Brain pericyte (primary cell): ENCODE measurements around the gene SLC25A13.

ENCODE experiments used
- DNase-seq: peaks from one replicate; pipeline ENCODE4 v3.0.0-alpha.2; 2012; ENCODE audit warnings: low read depth, low spot score

Gene SLC25A13

DNA sequence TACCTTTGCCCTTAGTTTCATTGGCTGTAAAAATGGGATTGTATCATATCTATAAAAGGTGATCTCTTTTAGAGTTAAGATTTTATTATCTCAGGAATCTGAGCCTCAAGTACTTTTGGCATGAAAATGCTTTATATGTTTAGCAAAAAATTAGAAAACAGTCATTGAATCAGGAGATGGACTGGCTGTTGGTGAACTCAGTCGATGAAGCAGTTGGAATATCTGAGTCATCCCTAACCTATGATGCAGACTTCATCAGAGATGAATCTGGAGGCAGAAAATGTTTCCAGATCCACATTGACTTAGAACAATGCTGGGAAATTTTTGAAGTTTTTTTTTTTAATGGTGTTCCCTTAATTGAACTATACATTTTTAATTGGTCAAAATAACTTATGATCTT, 228.5 kb downstream of the SLC25A13 start:
- no peak for DNase-seq

DNA sequence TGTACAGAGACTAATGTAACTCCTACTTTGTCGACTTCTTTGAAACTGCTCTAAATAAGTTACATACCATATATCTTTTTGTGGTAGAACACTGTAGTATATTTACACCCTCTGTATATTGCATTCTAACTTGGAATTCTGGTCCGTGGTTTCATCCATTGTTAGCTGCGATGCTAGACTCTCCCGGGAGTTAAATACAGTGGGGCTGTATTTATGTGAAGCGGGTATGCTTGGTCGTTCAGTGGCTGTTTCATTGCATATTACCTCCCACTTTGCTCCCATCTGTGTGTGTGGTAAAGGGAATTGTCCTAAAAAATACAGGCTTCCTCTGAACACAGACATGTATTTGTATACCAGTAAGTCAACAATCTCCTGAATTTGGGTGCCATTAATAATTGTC, 231.1 kb downstream of the SLC25A13 start:
- no peak for DNase-seq

DNA sequence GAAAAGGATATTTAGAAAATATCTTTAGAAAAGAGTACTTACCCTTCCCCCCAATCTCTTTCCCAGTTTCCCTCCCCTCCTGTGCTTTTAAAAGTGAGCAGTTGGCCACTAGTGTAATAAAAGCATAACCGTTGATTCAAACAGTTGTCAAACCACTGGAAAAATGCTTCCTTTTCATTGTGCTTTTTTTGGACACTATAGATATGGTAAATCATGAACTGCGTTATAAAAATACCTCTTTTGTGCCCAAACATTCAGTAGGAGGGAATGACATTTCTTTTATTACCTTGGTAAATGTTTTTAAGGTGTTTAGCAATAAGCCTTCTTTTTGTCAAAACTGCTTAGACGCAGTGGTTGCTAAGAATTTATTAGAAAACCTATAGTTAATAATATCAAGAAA, 232.4 kb downstream of the SLC25A13 start:
- DNase-seq: no peak

DNA sequence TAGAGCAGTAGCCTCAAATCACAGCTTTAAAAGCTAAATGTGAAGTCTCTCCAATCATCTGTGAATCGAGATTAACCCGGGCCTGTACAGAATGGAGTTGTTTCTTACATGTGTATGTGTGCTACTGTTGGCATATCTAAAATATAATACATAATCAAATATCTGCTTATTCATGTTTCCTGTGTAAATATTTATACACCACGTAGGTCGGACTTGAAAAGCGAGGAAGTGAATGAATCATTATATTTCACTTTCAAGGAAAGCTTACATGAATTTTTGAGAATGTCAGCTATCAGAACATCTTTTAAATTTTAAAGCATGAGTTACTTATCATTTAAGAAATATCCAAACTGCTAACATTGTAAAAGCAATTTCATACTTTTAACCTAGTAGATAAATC, 233.3 kb downstream of the SLC25A13 start:
- no peak for DNase-seq

DNA sequence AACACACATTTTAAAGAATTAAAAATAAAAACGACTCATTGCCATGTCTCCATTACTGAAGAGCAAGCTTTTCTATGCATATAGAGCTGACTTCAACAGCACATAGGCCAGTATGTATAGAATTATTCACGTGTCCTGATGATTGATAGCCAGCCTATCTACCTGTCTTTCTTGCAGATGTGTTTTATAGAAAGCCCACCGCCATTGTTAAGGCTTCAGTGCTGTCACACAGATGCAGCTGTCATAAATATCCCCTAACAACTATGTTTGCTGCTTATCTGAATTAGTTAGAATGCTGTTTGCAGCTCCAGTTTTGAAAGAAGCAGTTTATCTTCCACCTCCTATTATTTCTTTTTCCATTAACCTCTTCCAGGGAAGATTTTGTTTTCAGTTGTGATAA, 235.9 kb downstream of the SLC25A13 start:
- DNase-seq: no peak

DNA sequence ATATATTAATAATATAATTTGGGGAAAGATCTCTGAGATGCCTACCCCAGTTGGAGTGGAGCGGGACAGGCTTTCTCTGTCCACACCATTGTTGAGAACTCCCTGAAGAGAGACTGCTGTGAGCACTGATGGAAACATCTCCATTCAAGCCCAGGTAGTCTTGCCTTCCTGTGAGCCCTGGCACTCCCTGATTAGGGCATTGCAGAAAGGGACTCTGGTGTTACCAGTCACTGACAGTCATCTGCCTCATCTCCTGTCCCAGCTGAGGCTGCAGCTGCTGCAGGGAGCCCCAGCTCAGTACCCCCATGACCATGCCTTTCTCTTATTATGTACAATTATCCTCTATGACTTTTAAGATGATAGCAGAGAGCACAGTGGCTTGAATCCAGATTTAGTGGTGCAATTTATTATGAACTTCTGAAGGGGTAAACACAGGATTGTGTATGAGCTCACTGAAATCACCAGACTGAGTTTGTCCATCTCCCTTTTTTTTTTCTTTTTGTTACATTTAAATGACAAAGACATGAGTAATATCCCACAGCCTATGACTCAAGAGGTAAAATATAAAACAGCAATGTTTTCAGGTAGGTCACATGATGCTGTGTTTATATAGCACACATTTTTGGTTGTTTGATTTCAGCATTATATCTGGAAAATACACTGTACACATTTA, 236.9 kb downstream of the SLC25A13 start:
- DNase-seq: no peak

DNA sequence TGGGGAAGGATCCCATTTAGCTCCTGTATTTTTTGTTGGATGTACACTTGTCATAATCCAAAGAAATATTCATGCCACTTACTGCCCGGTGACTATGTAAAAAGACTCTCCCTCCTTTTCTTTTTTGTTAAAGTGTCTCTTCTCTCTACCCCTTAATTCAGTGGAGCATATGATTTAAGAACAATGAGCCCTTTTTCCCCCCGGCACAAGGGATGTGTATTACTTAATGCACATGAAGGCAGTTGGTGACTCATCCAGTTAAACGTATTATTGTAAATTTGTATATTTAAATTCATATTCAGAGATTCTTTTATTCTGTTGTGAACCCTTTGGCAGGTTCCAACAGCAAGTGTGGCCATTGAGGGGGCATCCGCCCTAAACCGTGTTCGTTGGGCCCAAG, 241.9 kb downstream of the SLC25A13 start:
- no peak for DNase-seq

DNA sequence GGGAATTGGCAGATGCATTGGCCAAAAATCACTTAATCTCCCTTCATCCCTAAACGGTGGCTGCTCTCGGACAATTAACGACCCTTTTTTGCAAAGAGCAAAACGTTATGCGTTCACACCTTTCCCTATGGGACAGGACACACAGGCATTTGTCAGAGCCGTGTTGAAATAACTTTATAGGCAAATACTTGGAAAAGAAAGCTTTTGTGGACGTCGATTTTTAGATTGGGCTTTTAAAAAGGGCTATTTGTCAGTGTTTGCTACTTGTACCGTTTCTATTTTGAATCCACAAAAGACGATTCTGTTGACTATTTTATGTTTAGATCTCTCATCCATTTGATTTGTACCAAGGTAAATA, 245.6 kb downstream of the SLC25A13 start:
- no peak for DNase-seq

DNA sequence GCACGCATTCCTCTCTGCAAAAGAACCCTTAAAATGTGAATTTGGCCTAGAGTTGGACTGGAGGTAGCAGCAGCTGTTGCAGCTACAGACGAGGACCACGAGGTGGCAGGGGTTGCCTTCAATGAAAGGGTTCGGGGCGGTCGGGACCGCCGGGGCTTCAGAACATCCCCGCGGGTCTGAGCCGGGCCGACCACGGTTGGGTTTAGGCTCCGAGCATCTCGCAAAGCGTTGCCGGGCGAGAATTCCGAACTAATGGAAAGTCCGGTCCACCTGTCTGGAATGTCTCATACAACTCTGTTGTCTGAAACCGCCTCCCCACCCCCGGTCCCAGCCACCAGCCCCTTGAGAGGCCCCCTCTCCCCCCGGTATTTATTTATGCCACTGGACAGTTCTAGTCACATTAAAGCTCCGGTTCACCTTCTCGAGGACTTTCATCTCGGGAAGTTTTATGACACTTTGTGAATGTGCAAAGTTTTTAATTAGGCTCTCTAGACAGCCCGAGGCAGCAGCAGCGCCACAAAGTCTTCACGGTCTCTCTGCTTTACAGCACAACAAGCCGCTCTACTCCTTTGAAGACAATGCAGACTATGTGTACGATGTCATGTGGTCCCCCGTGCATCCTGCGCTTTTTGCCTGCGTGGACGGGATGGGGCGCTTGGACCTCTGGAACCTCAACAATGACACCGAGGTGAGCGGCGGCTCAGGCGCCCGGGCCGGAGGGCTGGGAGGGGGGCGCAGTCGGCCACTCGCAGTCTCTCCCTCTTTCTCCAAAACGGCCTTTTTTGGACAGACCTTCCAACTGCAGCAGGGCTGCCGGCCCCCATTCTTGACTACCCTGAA, 246.2 kb downstream of the SLC25A13 start:
- DNase-seq: no peak

DNA sequence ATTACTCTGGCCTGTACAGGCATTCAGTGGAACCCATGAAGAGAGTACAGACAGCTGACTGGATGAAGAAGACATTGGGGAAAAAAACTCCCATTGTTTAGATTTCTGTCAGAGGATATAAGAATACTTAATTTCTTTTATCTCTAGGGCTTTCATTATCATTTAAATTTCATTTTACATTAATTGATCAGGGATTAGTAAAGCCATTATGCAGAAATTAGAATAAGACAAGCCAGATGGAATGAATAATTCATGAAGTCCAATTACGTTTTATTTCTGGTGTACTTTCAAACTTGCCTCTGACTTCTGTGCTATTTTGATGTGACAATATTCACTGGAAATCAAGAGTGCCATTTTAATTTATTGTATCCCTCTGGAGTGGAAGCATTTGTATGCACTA, 247.0 kb downstream of the SLC25A13 start:
- DNase-seq: no peak
